H1 (cell line): Measurements from ENCODE around the gene PLA2G4F.

Experiments used
- CEBPB ChIP-seq: IDR thresholded peaks from 2 replicates; pipeline ENCODE4 v1.6.1; 2012; ENCODE audit warnings: low read depth, low read length
- MAFK ChIP-seq: IDR thresholded peaks from 2 replicates; pipeline ENCODE4 v1.6.1; 2012; ENCODE audit warnings: low read depth, mild to moderate bottlenecking, improper control_type of control experiment, low read length
- POLR2A ChIP-seq, 2 experiments: IDR thresholded peaks; 1 replicate in 1 of 2; 2 replicates in 1 of 2; pipeline ENCODE4 v1.6.1; 2011; ENCODE audit warnings: low read depth in 2 of 2, low read length in 2 of 2, mild to moderate bottlenecking in 2 of 2; ENCODE audit errors: control extremely low read depth in 1 of 2
- RAD21 ChIP-seq, 2 experiments: IDR thresholded peaks in 1 of 2; conservative IDR thresholded peaks in 1 of 2; 2 replicates each; pipeline ENCODE4 v1.6.1; 2011; ENCODE audit warnings: low read depth in 2 of 2, low read length in 2 of 2, improper control_type of control experiment in 1 of 2, inconsistent platforms in 1 of 2, mild to moderate bottlenecking in 1 of 2, moderate library complexity in 1 of 2
- TAF1 ChIP-seq: IDR thresholded peaks from 2 replicates; pipeline ENCODE4 v1.6.1; 2011; ENCODE audit warnings: mild to moderate bottlenecking, low read depth, low read length
- YY1 ChIP-seq: IDR thresholded peaks from 2 replicates; pipeline ENCODE4 v1.6.1; 2011; ENCODE audit warnings: low read depth, mild to moderate bottlenecking, low read length
- TF ChIP-seq, protein P1 (sequence below), 3 experiments: IDR thresholded peaks; 1 replicate in 2 of 3; 2 replicates in 1 of 3; pipeline versions ENCODE4 v1.5.1 to v1.6.1; 2011; ENCODE audit warnings: low read length in 3 of 3, mild to moderate bottlenecking in 3 of 3, inconsistent platforms in 2 of 3, low read depth in 1 of 3, moderate library complexity in 1 of 3; ENCODE audit not compliant: insufficient read depth in 1 of 3; ENCODE audit errors: control extremely low read depth in 1 of 3
- TF ChIP-seq, protein P2 (sequence below): IDR thresholded peaks from 2 replicates; pipeline ENCODE4 v1.6.1; 2012; ENCODE audit warnings: inconsistent platforms
- TF ChIP-seq, protein P3 (sequence below): IDR thresholded peaks from 2 replicates; pipeline ENCODE4 v1.6.1; 2012; ENCODE audit warnings: inconsistent platforms

DNA sequence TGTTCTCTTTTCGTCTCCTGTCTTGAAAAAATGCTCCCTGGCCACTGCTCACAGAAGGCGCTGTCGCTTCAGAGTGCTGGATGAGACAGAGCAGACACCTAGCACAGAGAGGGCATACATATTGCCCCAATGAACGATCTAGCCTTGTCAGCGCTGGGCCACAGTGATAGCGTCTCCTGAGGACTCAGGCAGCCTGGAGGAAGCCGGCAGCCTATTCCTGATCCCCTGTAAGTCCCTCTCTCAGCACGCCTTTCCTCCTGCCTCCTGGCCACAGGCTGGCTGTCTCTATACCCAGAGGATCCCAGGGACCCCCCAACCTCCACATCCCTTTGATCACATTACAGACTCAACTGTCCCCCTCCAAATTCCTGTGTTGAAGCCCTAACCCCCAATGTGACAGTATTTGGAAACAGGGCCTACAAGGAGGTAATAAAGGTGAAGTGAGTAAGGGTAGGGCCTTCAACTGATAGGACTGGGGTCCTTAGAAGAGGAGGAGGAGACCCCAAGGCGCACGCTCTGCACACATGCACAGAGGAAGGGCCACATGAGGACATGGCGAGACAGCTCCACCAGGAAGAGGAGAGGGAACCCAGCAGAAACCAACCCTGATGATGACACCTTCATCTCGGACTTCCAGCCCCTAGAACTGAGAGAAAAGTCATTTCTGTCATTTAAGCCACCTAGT is 7.5 kb downstream of the PLA2G4F start:
- TF ChIP-seq, protein P1, sequence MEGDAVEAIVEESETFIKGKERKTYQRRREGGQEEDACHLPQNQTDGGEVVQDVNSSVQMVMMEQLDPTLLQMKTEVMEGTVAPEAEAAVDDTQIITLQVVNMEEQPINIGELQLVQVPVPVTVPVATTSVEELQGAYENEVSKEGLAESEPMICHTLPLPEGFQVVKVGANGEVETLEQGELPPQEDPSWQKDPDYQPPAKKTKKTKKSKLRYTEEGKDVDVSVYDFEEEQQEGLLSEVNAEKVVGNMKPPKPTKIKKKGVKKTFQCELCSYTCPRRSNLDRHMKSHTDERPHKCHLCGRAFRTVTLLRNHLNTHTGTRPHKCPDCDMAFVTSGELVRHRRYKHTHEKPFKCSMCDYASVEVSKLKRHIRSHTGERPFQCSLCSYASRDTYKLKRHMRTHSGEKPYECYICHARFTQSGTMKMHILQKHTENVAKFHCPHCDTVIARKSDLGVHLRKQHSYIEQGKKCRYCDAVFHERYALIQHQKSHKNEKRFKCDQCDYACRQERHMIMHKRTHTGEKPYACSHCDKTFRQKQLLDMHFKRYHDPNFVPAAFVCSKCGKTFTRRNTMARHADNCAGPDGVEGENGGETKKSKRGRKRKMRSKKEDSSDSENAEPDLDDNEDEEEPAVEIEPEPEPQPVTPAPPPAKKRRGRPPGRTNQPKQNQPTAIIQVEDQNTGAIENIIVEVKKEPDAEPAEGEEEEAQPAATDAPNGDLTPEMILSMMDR (IDR thresholded peaks at IDR 0.05; ENCODE audit: control extremely low read depth in 1 of 3, insufficient read depth in 1 of 3, low read depth in 1 of 3, low read length in 3 of 3), result no peak
- TF ChIP-seq, protein P2, sequence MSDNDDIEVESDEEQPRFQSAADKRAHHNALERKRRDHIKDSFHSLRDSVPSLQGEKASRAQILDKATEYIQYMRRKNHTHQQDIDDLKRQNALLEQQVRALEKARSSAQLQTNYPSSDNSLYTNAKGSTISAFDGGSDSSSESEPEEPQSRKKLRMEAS, result no peak
- TF ChIP-seq, protein P3, sequence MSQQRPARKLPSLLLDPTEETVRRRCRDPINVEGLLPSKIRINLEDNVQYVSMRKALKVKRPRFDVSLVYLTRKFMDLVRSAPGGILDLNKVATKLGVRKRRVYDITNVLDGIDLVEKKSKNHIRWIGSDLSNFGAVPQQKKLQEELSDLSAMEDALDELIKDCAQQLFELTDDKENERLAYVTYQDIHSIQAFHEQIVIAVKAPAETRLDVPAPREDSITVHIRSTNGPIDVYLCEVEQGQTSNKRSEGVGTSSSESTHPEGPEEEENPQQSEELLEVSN, result no peak
- TF ChIP-seq YY1, result no peak
- no peak for TF ChIP-seq RAD21 (IDR thresholded peaks at IDR 0.05 in 1 of 2, conservative IDR thresholded peaks at IDR 0.05 in 1 of 2; ENCODE audit: low read depth in 2 of 2, low read length in 2 of 2)
- TF ChIP-seq POLR2A (IDR thresholded peaks at IDR 0.05; ENCODE audit: control extremely low read depth in 1 of 2, low read depth in 2 of 2, low read length in 2 of 2), result no peak
- TF ChIP-seq TAF1, result no peak
- no peak for TF ChIP-seq MAFK
- no peak for TF ChIP-seq CEBPB
